ENCODE results near the gene SYNDIG1. TPM values are rescaled to one million over a fixed set of nuclear protein-coding genes. Genes with fewer than 3 reads are reported as not detected.

The SYNDIG1 gene
- total RNA-seq, 1 experiment from 2014 or later = not detected

DNA sequence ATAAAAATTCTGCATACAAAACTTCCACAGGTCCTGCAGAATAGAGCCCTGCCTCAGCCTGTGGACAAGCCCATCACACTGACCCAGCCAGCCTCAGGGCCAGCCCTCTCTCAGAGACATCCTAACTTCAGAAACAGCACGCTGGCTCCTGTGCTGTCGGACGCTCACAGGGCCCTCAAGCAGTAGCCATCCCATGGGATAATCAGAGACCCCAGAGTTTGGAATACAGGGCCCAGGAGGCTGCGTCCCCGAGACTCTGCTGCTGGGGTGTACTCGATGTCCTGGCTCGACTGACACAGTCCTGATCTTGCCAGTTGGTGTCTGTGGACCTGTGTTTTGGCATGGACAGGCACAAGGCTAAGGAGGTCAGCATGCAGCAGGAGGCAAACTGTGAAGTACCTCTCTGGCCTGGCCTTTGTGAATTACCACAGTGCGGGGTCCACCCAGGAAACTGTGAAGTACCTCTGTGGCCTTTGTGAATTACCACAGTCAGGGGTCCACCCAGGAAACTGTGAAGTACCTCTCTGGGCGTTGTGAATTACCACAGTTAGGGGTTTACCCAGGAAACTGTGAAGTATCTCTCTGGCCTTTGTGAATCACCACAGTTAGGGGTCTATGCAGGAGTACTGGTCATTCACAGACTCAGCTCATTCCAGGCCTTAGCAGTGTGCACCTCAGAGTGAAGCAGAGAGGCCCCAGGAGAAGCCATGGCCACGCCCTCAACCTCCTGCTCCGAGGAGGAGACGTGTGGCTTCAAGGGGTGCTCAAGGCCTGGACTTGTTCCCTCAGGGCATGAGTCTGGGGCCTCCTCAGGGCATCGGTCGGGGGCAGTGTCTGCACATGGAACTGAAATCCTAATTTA lies 212.4 kb downstream of the SYNDIG1 start:
- Histone ChIP-seq H3K9me3 (ENCODE audit: control insufficient read depth, insufficient read depth, low read depth, low read length) (no peaks in the 10 kb centered on the region), H3K27ac (ENCODE audit: low read length) (no peak overlapping the region), H3K4me3 (ENCODE audit: low read depth in 2 of 2, low read length in 2 of 2) (no peak overlapping the region), H3K36me3 (ENCODE audit: control insufficient read depth, insufficient read depth, low read length) (no peaks in the 10 kb centered on the region), H3K4me1 (ENCODE audit: control insufficient read depth, insufficient read depth, low read length) (no peaks in the 10 kb centered on the region), H3K27me3 (ENCODE audit: control insufficient read depth, insufficient read depth, low read length) (no peaks in the 10 kb centered on the region)
- CTCF ChIA-PET = no interaction called here
- intact Hi-C loops (cut with micrococcal nuclease; ENCODE audit: unreplicated experiment) (no loop called here), in situ Hi-C loops (cut with HindIII; ENCODE audit: low pct_unique_long_range_greater_than_20kb, low sequenced_read_pairs) (no loop called here)
- no TSS peak for BruUV-seq (replicated peaks)
- no peak for TF ChIP-seq CTCF (IDR thresholded peaks at IDR 0.05)
- no peak for DNase-seq (ENCODE audit: low read depth, low spot score)
- POLR2A ChIA-PET = no interaction called here
- peak; percentile 35; the same call in 1 of the 2 replicates for ATAC-seq

- in situ Hi-C loops (cut with HindIII; ENCODE audit: low pct_unique_long_range_greater_than_20kb, low sequenced_read_pairs) = no loop called here
- no peak for ATAC-seq
- CTCF ChIA-PET = no interaction called here
These were observed 213.1 kb downstream of the SYNDIG1 start for GRCh38 chr20:24682496-24682985.

More at GRCh38 chr20:24682496-24682985, 213.1 kb downstream of the SYNDIG1 start:
- H3K4me1 ChIP-seq (ENCODE audit: control insufficient read depth, insufficient read depth, low read length) = no peaks in the 10 kb centered on the region
- H3K9me3 ChIP-seq (ENCODE audit: control insufficient read depth, insufficient read depth, low read depth, low read length) = no peaks in the 10 kb centered on the region
- intact Hi-C loops (cut with micrococcal nuclease; ENCODE audit: unreplicated experiment) = no loop called here
- TF ChIP-seq CTCF (IDR thresholded peaks at IDR 0.05) = no peak
- TF ChIP-seq POLR2AphosphoS5 (IDR thresholded peaks at IDR 0.05; ENCODE audit: low read depth, low read length) = no peak
- no peak for TF ChIP-seq TCF7L2 (IDR thresholded peaks at IDR 0.05; ENCODE audit: low read depth, low read length)
- TF ChIP-seq SIN3A (IDR thresholded peaks at IDR 0.05; ENCODE audit: borderline replicate concordance, insufficient read depth, low read depth, low read length) = no peak
- TF ChIP-seq, protein P1, sequence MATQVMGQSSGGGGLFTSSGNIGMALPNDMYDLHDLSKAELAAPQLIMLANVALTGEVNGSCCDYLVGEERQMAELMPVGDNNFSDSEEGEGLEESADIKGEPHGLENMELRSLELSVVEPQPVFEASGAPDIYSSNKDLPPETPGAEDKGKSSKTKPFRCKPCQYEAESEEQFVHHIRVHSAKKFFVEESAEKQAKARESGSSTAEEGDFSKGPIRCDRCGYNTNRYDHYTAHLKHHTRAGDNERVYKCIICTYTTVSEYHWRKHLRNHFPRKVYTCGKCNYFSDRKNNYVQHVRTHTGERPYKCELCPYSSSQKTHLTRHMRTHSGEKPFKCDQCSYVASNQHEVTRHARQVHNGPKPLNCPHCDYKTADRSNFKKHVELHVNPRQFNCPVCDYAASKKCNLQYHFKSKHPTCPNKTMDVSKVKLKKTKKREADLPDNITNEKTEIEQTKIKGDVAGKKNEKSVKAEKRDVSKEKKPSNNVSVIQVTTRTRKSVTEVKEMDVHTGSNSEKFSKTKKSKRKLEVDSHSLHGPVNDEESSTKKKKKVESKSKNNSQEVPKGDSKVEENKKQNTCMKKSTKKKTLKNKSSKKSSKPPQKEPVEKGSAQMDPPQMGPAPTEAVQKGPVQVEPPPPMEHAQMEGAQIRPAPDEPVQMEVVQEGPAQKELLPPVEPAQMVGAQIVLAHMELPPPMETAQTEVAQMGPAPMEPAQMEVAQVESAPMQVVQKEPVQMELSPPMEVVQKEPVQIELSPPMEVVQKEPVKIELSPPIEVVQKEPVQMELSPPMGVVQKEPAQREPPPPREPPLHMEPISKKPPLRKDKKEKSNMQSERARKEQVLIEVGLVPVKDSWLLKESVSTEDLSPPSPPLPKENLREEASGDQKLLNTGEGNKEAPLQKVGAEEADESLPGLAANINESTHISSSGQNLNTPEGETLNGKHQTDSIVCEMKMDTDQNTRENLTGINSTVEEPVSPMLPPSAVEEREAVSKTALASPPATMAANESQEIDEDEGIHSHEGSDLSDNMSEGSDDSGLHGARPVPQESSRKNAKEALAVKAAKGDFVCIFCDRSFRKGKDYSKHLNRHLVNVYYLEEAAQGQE (IDR thresholded peaks at IDR 0.05; ENCODE audit: insufficient read depth in 1 of 2, low read depth in 2 of 2, low read length in 1 of 2) = no peak
- no peaks in the 10 kb centered on the region for H3K27me3 ChIP-seq (ENCODE audit: control insufficient read depth, insufficient read depth, low read length)
- H3K36me3 ChIP-seq (ENCODE audit: control insufficient read depth, insufficient read depth, low read length) = no peaks in the 10 kb centered on the region
- POLR2A ChIA-PET = no interaction called here
- BruUV-seq (replicated peaks) = no TSS peak
- H3K4me3 ChIP-seq (ENCODE audit: low read depth in 2 of 2, low read length in 2 of 2) = no peak overlapping the region
- no peak for DNase-seq (ENCODE audit: low read depth, low spot score)
- H3K27ac ChIP-seq (ENCODE audit: low read length) = no peak overlapping the region

Measured in Panc1 (cell line).